PC-3 (cell line): ENCODE data around the gene VSIR. TPM values are rescaled to one million over a fixed set of nuclear protein-coding genes. Genes with fewer than 3 reads are reported as not detected.

Experiments
- ATAC-seq: fragments of 200-7000 bp; cut with Tn5 transposase; 2 replicates; pipeline ENCODE4 v1.9.1; 2020; ENCODE audit warnings: mild to moderate bottlenecking, moderate library complexity
- BruUV-seq: library from RNA; stranded (reverse); fragments of 400-500 nt; replicated peaks from 2 replicates; lab custom pipeline; 2021; lab: Mats Ljungman, UMichigan
- CTCF ChIA-PET: fragments of 300-600 bp; sonication (Branson Sonifier 250); formaldehyde crosslinking; loops from one replicate; lab custom pipeline; 2022; ENCODE audit warnings: antibody characterized with exemption; lab: Charles Lee
- POLR2A ChIA-PET: fragments of 300-600 bp; sonication (Branson Sonifier 250); formaldehyde crosslinking; loops from one replicate; lab custom pipeline; 2022; ENCODE audit warnings: antibody characterized with exemption; ENCODE audit not compliant: unreplicated experiment; lab: Charles Lee
- DNase-seq: peaks from one replicate; pipeline ENCODE4 v3.0.0-alpha.2; 2015
- H2AFZ ChIP-seq: fragments of 300-600 bp; sonication (generic); 2 replicates; pipeline ENCODE4 v1.6.0; 2016; ENCODE audit warnings: antibody characterized with exemption, low read length
- H3F3A ChIP-seq: fragments of 300-600 bp; sonication (generic); one replicate; pipeline ENCODE4 v1.6.0; 2017; ENCODE audit warnings: antibody characterized with exemption, low read length, control low read depth, mild to moderate bottlenecking; ENCODE audit not compliant: unreplicated experiment
- H3K27ac ChIP-seq: fragments of 300-600 bp; sonication (generic); 2 replicates; pipeline ENCODE4 v1.5.1; 2016; ENCODE audit warnings: mild to moderate bottlenecking, low read length
- H3K27me3 ChIP-seq: fragments of 300-600 bp; sonication (generic); 2 replicates; pipeline ENCODE4 v1.6.1; 2016; ENCODE audit warnings: low read length, mixed read lengths
- H3K36me3 ChIP-seq: fragments of 300-600 bp; sonication (generic); 2 replicates; pipeline ENCODE4 v1.6.1; 2016; ENCODE audit warnings: low read depth, mixed run types, low read length, mixed read lengths
- H3K4me1 ChIP-seq: fragments of 300-600 bp; sonication (generic); 2 replicates; pipeline ENCODE4 v1.5.1; 2016; ENCODE audit warnings: low read length; ENCODE audit not compliant: insufficient read depth
- H3K4me2 ChIP-seq: fragments of 300-600 bp; sonication (generic); 2 replicates; pipeline ENCODE4 v1.6.0; 2016; ENCODE audit warnings: low read length
- H3K4me3 ChIP-seq: fragments of 300-600 bp; sonication (generic); 2 replicates; pipeline ENCODE4 v1.5.1; 2016; ENCODE audit warnings: mild to moderate bottlenecking, low read length, mixed read lengths
- H3K79me2 ChIP-seq: fragments of 300-600 bp; sonication (generic); 2 replicates; pipeline ENCODE4 v1.6.1; 2017; ENCODE audit warnings: low read length, mixed read lengths
- H3K9ac ChIP-seq: fragments of 300-600 bp; sonication (generic); 2 replicates; pipeline ENCODE4 v1.6.0; 2016; ENCODE audit warnings: mild to moderate bottlenecking, low read length
- H3K9me2 ChIP-seq: fragments of 300-600 bp; sonication (generic); replicated peaks from 2 replicates; pipeline ENCODE4 v1.6.1; 2016; ENCODE audit warnings: mixed run types, low read length, mixed read lengths
- H3K9me3 ChIP-seq: fragments of 300-600 bp; sonication (generic); 2 replicates; pipeline ENCODE4 v1.6.1; 2016; ENCODE audit warnings: low read length, mixed read lengths
- H4K20me1 ChIP-seq: fragments of 300-600 bp; sonication (generic); 2 replicates; pipeline ENCODE4 v1.6.1; 2016; ENCODE audit warnings: low read length, mixed read lengths
- EZH2 ChIP-seq: fragments of 300-600 bp; sonication (generic); IDR thresholded peaks from one replicate; pipeline ENCODE4 v1.6.1; 2017; ENCODE audit warnings: antibody characterized with exemption, mild to moderate bottlenecking, low read length; ENCODE audit not compliant: unreplicated experiment
- EZH2phosphoT487 ChIP-seq: fragments of 300-600 bp; sonication (generic); IDR thresholded peaks from 2 replicates; pipeline ENCODE4 v1.6.1; 2018; ENCODE audit warnings: mild to moderate bottlenecking, antibody characterized with exemption, low read length, borderline replicate concordance
- intact Hi-C: fragments of 100-400 bp; cut with micrococcal nuclease; formaldehyde crosslinking; loops from 2 replicates; pipeline ENCODE4 v1.9.0; 2023
- total RNA-seq: library from RNA; depleted of rRNA; stranded (reverse); fragments of >200 nt; gene quantifications from 2 replicates; pipeline ENCODE4 v1.2.3, GENCODE V29; 2014
- TF ChIP-seq, protein P1 (sequence below): fragments of 300-600 bp; sonication (generic); conservative IDR thresholded peaks from 2 replicates; pipeline ENCODE4 v1.5.1; 2017; ENCODE audit warnings: antibody characterized with exemption, low read depth, mild to moderate bottlenecking, low read length

The VSIR gene
- total RNA-seq, 1 experiment from 2014 or later, result 14.1 TPM

DNA sequence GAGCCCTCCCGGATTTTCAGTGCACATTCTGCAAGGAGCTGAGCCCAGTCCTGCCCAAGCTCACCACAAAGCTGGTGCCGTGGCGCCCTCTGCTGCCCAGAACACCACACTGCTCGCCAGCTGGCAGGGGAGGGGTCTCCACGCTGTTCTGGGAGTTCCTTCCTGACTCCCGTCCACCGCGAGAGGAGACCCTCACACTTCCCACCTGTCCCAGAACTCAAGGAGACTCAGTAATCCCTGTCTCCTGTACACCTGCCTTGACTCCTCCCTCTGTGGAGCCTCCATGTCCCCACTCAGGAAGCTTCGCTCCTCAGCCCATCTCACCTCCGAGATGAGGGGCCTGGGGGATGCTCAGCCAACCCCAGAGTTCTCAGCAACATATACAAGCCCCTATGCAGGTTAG, 65.0 kb downstream of the VSIR start:
- POLR2A ChIA-PET, result no interaction called here
- no peak overlapping the region for H3K4me3 ChIP-seq
- H4K20me1 ChIP-seq, result no peaks in the 10 kb centered on the region
- H3K27me3 ChIP-seq, result no peaks in the 10 kb centered on the region
- no peaks in the 10 kb centered on the region for H3K9me3 ChIP-seq
- H3K27ac ChIP-seq, result no peak overlapping the region
- no peak overlapping the region for H2AFZ ChIP-seq
- TF ChIP-seq, protein P1, sequence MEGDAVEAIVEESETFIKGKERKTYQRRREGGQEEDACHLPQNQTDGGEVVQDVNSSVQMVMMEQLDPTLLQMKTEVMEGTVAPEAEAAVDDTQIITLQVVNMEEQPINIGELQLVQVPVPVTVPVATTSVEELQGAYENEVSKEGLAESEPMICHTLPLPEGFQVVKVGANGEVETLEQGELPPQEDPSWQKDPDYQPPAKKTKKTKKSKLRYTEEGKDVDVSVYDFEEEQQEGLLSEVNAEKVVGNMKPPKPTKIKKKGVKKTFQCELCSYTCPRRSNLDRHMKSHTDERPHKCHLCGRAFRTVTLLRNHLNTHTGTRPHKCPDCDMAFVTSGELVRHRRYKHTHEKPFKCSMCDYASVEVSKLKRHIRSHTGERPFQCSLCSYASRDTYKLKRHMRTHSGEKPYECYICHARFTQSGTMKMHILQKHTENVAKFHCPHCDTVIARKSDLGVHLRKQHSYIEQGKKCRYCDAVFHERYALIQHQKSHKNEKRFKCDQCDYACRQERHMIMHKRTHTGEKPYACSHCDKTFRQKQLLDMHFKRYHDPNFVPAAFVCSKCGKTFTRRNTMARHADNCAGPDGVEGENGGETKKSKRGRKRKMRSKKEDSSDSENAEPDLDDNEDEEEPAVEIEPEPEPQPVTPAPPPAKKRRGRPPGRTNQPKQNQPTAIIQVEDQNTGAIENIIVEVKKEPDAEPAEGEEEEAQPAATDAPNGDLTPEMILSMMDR, result peak; percentile 78
- TF ChIP-seq EZH2phosphoT487, result no peak
- TF ChIP-seq EZH2, result no peak
- no peaks in the 10 kb centered on the region; the same call in 1 of the 2 replicates for H3K36me3 ChIP-seq
- peak overlapping the region; percentile 31; the same call in 1 of the 2 replicates for H3K4me2 ChIP-seq
- H3K79me2 ChIP-seq, result no peaks in the 10 kb centered on the region
- BruUV-seq, result no TSS peak
- peak; percentile 75 for ATAC-seq
- intact Hi-C loops, result loop anchor here (5.0 to 10.0 kb wide), 3 partner anchors 104 to 394 kb away; partner anchors contain the start of gene SLC29A3
- no peak overlapping the region for H3K9ac ChIP-seq
- CTCF ChIA-PET, result interaction anchor here (0.6 to 1.7 kb wide), 5 partner anchors 65 to 1084 kb away, joined by 3 to 7 read pairs (median 3); partner anchors contain the start of gene VSIR
- no peaks in the 10 kb centered on the region for H3K4me1 ChIP-seq
- peak; percentile 44 for DNase-seq
- H3F3A ChIP-seq, result no peaks in the 10 kb centered on the region
- no peaks in the 10 kb centered on the region for H3K9me2 ChIP-seq

DNA sequence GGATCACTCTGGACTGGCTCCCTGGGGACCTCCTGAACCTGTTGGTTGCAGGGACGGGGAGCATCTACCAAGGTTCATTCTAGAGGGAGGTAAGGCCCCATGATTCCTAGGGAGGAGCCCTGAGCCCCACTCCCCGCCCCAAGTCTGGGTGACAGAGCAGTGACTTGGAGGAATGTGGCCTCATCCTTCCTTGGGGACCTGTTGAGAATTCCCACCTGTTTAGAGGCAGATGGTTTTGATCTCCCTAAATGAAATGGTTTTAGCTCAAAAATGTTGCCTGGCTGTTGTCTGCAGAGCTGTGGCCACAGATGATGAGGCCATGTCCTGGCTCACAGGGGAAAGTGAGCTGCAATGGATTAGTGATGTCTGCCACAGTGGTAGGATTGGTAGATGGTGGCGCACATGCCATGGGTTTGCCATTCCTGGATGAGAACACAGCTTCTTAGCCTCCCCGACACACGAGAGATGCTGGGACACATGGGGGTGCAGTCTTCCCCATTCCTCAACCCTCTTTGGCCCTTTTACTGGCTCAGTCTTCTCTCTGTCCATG, 66.0 kb downstream of the VSIR start:
- Histone ChIP-seq H3K27ac (no peak overlapping the region), H3K9ac (no peak overlapping the region), H3K4me1 (no peaks in the 10 kb centered on the region), H3K27me3 (no peaks in the 10 kb centered on the region), H3K79me2 (no peaks in the 10 kb centered on the region), H2AFZ (no peak overlapping the region), H3K9me3 (no peaks in the 10 kb centered on the region), H3K9me2 (no peaks in the 10 kb centered on the region), H3K4me2 (no peak overlapping the region), H3K4me3 (no peak overlapping the region), H3K36me3 (no peaks in the 10 kb centered on the region; the same call in 1 of the 2 replicates), H3F3A (no peaks in the 10 kb centered on the region), H4K20me1 (no peaks in the 10 kb centered on the region)
- TF ChIP-seq EZH2 (no peak), EZH2phosphoT487 (no peak)
- TF ChIP-seq, protein P1, result no peak
- ChIA-PET POLR2A (no interaction called here), CTCF (no interaction called here)
- DNase-seq (no peak), ATAC-seq (no peak)
- no TSS peak for BruUV-seq
- intact Hi-C loops, result loop anchor here (5.0 to 10.0 kb wide), 3 partner anchors 105 to 393 kb away; partner anchors contain the start of gene SLC29A3
